HepG2 (cell line): ENCODE results near the gene RABL2B.

ENCODE experiments used
- EZH2 ChIP-seq: conservative IDR thresholded peaks from 2 replicates; pipeline ENCODE4 v1.6.1; 2012; ENCODE audit warnings: mild to moderate bottlenecking, low read depth, low read length, moderate library complexity
- HNRNPUL1 ChIP-seq: fragments of 200-400 bp; formaldehyde crosslinking; IDR thresholded peaks from 2 replicates; pipeline ENCODE4 v1.6.1; 2017; ENCODE audit warnings: low read depth, mild to moderate bottlenecking, low read length, moderate library complexity
- MEIS1 ChIP-seq: sonication (generic); formaldehyde crosslinking; IDR thresholded peaks from 2 replicates; pipeline ENCODE4 v1.9.0; 2021; ENCODE audit warnings: mild to moderate bottlenecking, missing genetic modification reagents, moderate library complexity, borderline replicate concordance
- NFRKB ChIP-seq: fragments of 450-650 bp; IDR thresholded peaks from 2 replicates; pipeline ENCODE4 v1.6.1; 2017
- RAD21 ChIP-seq: fragments of 450-650 bp; formaldehyde crosslinking; IDR thresholded peaks from 2 replicates; pipeline ENCODE4 v1.5.0; 2020; ENCODE audit warnings: mild to moderate bottlenecking
- RBM22 ChIP-seq: fragments of 200-400 bp; formaldehyde crosslinking; optimal IDR thresholded peaks from 2 replicates; pipeline ENCODE3; 2017; ENCODE audit warnings: mild to moderate bottlenecking, low read length, moderate library complexity
- TP53 ChIP-seq: sonication (generic); formaldehyde crosslinking; conservative IDR thresholded peaks from 2 replicates; pipeline ENCODE4 v1.4.0; 2020; ENCODE audit warnings: missing genetic modification reagents
- TF ChIP-seq, protein P1 (sequence below): sonication (generic); formaldehyde crosslinking; IDR thresholded peaks from 2 replicates; pipeline ENCODE4 v1.8.1; 2022; ENCODE audit warnings: mild to moderate bottlenecking, missing genetic modification reagents
- TF ChIP-seq, protein P2 (sequence below): sonication (generic); formaldehyde crosslinking; IDR thresholded peaks from 2 replicates; pipeline ENCODE4 v1.4.0; 2020; ENCODE audit warnings: missing genetic modification reagents
- TF ChIP-seq, protein P3 (sequence below): sonication (generic); formaldehyde crosslinking; IDR thresholded peaks from 2 replicates; pipeline ENCODE4 v1.4.0; 2020; ENCODE audit warnings: missing genetic modification reagents
- TF ChIP-seq, protein P4 (sequence below): sonication (generic); formaldehyde crosslinking; IDR thresholded peaks from 2 replicates; pipeline ENCODE4 v1.4.0; 2020; ENCODE audit warnings: mild to moderate bottlenecking, missing genetic modification reagents
- TF ChIP-seq, protein P5 (sequence below): sonication (generic); formaldehyde crosslinking; IDR thresholded peaks from 2 replicates; pipeline ENCODE4 v1.5.0; 2020; ENCODE audit warnings: mild to moderate bottlenecking, missing genetic modification reagents, moderate library complexity
- TF ChIP-seq, protein P6 (sequence below), 2 experiments: IDR thresholded peaks; 2 replicates each; pipeline ENCODE4 v1.6.1; 2011 to 2012; ENCODE audit warnings: low read length in 2 of 2, borderline replicate concordance in 1 of 2, low read depth in 1 of 2, mild to moderate bottlenecking in 1 of 2, moderate library complexity in 1 of 2

DNA sequence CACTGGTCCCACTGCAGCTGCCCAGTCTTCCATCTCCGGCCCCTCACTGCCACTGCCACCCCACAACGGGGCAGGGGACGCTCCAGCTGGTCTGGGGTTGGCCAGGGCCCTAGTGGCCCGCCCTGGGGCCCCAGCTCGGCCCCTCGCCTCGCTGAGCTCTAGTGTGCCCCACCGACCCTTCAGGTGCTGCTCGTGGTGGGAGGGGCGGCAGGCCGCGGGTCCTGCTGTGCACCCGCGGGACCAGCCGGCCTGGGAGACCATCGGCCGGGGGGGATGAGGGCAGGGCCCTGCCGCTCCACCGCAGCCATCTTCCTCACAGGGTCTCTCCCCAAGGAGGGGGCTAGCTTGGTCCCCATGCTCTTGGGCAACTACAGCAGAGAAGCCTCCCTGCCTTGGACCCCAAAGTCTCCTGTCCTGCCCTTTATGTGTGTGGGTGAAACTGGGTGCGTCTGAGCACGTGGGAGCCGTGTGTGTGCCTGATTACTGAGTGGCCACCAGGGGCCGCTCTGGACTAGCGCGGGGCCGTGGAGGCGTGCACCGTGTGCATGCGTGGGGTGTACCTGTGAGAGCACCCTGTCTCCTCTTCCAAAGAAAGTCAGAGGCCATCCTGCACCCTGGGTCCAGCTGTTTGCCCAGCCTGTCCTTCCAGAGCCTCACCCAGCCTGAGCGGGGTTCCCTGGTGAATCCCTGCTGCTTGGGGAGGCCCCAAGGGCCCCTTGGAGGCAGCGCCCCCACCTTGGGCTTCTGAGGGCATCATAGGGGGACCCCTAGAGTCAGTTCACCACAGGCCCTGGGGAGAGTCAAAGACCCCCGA is 51.4 kb downstream of the RABL2B start:
- TF ChIP-seq RAD21 (CRISPR knock-in tag) (peak; percentile 81), EZH2 (no peak), TP53 (CRISPR knock-in tag) (no peak), HNRNPUL1 (no peak), RBM22 (no peak), NFRKB (no peak), MEIS1 (CRISPR knock-in tag) (no peak)
- TF ChIP-seq, protein P1, sequence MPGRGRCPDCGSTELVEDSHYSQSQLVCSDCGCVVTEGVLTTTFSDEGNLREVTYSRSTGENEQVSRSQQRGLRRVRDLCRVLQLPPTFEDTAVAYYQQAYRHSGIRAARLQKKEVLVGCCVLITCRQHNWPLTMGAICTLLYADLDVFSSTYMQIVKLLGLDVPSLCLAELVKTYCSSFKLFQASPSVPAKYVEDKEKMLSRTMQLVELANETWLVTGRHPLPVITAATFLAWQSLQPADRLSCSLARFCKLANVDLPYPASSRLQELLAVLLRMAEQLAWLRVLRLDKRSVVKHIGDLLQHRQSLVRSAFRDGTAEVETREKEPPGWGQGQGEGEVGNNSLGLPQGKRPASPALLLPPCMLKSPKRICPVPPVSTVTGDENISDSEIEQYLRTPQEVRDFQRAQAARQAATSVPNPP (CRISPR knock-in tag): no peak
- TF ChIP-seq, protein P2, sequence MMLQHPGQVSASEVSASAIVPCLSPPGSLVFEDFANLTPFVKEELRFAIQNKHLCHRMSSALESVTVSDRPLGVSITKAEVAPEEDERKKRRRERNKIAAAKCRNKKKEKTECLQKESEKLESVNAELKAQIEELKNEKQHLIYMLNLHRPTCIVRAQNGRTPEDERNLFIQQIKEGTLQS (CRISPR knock-in tag): no peak
- TF ChIP-seq, protein P3, sequence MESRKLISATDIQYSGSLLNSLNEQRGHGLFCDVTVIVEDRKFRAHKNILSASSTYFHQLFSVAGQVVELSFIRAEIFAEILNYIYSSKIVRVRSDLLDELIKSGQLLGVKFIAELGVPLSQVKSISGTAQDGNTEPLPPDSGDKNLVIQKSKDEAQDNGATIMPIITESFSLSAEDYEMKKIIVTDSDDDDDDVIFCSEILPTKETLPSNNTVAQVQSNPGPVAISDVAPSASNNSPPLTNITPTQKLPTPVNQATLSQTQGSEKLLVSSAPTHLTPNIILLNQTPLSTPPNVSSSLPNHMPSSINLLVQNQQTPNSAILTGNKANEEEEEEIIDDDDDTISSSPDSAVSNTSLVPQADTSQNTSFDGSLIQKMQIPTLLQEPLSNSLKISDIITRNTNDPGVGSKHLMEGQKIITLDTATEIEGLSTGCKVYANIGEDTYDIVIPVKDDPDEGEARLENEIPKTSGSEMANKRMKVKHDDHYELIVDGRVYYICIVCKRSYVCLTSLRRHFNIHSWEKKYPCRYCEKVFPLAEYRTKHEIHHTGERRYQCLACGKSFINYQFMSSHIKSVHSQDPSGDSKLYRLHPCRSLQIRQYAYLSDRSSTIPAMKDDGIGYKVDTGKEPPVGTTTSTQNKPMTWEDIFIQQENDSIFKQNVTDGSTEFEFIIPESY (CRISPR knock-in tag): peak; percentile 88
- TF ChIP-seq, protein P4, sequence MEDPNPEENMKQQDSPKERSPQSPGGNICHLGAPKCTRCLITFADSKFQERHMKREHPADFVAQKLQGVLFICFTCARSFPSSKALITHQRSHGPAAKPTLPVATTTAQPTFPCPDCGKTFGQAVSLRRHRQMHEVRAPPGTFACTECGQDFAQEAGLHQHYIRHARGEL (CRISPR knock-in tag): no peak
- TF ChIP-seq, protein P5, sequence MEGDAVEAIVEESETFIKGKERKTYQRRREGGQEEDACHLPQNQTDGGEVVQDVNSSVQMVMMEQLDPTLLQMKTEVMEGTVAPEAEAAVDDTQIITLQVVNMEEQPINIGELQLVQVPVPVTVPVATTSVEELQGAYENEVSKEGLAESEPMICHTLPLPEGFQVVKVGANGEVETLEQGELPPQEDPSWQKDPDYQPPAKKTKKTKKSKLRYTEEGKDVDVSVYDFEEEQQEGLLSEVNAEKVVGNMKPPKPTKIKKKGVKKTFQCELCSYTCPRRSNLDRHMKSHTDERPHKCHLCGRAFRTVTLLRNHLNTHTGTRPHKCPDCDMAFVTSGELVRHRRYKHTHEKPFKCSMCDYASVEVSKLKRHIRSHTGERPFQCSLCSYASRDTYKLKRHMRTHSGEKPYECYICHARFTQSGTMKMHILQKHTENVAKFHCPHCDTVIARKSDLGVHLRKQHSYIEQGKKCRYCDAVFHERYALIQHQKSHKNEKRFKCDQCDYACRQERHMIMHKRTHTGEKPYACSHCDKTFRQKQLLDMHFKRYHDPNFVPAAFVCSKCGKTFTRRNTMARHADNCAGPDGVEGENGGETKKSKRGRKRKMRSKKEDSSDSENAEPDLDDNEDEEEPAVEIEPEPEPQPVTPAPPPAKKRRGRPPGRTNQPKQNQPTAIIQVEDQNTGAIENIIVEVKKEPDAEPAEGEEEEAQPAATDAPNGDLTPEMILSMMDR (CRISPR knock-in tag): peak; percentile 94
- TF ChIP-seq, protein P6, sequence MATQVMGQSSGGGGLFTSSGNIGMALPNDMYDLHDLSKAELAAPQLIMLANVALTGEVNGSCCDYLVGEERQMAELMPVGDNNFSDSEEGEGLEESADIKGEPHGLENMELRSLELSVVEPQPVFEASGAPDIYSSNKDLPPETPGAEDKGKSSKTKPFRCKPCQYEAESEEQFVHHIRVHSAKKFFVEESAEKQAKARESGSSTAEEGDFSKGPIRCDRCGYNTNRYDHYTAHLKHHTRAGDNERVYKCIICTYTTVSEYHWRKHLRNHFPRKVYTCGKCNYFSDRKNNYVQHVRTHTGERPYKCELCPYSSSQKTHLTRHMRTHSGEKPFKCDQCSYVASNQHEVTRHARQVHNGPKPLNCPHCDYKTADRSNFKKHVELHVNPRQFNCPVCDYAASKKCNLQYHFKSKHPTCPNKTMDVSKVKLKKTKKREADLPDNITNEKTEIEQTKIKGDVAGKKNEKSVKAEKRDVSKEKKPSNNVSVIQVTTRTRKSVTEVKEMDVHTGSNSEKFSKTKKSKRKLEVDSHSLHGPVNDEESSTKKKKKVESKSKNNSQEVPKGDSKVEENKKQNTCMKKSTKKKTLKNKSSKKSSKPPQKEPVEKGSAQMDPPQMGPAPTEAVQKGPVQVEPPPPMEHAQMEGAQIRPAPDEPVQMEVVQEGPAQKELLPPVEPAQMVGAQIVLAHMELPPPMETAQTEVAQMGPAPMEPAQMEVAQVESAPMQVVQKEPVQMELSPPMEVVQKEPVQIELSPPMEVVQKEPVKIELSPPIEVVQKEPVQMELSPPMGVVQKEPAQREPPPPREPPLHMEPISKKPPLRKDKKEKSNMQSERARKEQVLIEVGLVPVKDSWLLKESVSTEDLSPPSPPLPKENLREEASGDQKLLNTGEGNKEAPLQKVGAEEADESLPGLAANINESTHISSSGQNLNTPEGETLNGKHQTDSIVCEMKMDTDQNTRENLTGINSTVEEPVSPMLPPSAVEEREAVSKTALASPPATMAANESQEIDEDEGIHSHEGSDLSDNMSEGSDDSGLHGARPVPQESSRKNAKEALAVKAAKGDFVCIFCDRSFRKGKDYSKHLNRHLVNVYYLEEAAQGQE (IDR thresholded peaks at IDR 0.05; ENCODE audit: borderline replicate concordance in 1 of 2, low read depth in 1 of 2, low read length in 2 of 2): no peak
